IMR-90 (cell line): ENCODE data around the gene PCSK2. TPM values are rescaled to one million over a fixed set of nuclear protein-coding genes. Genes with fewer than 3 reads are reported as not detected.

Experiments used
- ATAC-seq: fragments of 200-7000 bp; cut with Tn5 transposase; 2 replicates; pipeline ENCODE4 v1.9.1; 2020; ENCODE audit warnings: low read depth, mild to moderate bottlenecking, moderate library complexity
- BruUV-seq: library from RNA; stranded (reverse); fragments of 400-500 nt; replicated peaks from 2 replicates; lab custom pipeline; 2021; lab: Mats Ljungman, UMichigan
- CTCF ChIA-PET: fragments of 300-600 bp; formaldehyde crosslinking; extraction: SDS; loops from one replicate; lab custom pipeline; 2021; ENCODE audit warnings: antibody characterized with exemption; lab: Yijun Ruan, JAX
- POLR2A ChIA-PET: fragments of 300-600 bp; sonication (Branson Sonifier 250); formaldehyde crosslinking; loops from one replicate; lab custom pipeline; 2022; ENCODE audit warnings: antibody characterized with exemption; ENCODE audit not compliant: unreplicated experiment; lab: Charles Lee
- DNase-seq: peaks from one replicate; pipeline ENCODE4 v3.0.0; 2013
- H2AFZ ChIP-seq: replicated peaks from 2 replicates; pipeline ENCODE3; 2013; ENCODE audit warnings: low read length, mild to moderate bottlenecking; ENCODE audit not compliant: poor library complexity
- H2AK5ac ChIP-seq: 2 replicates; pipeline ENCODE4 v1.6.1; 2013; ENCODE audit warnings: low read depth, low read length, inconsistent platforms
- H2AK9ac ChIP-seq: replicated peaks from 2 replicates; pipeline ENCODE3; 2013; ENCODE audit warnings: mild to moderate bottlenecking, low read depth, low read length, moderate library complexity; ENCODE audit not compliant: poor library complexity
- H2BK120ac ChIP-seq: 2 replicates; pipeline ENCODE4 v1.6.1; 2013; ENCODE audit warnings: low read depth, low read length, inconsistent platforms
- H2BK15ac ChIP-seq: 3 replicates; pipeline ENCODE4 v1.6.1; 2013; ENCODE audit warnings: low read depth, low read length, inconsistent platforms
- H2BK20ac ChIP-seq: 2 replicates; pipeline ENCODE4 v1.6.1; 2013; ENCODE audit warnings: low read depth, mild to moderate bottlenecking, inconsistent platforms, low read length, moderate library complexity
- H2BK5ac ChIP-seq: 2 replicates; pipeline ENCODE4 v1.6.1; 2013; ENCODE audit warnings: mild to moderate bottlenecking, low read depth, low read length, inconsistent platforms; ENCODE audit not compliant: poor library complexity, severe bottlenecking
- H3K14ac ChIP-seq: replicated peaks from 2 replicates; pipeline ENCODE4 v1.6.1; 2013; ENCODE audit warnings: low read depth, low read length, inconsistent platforms
- H3K18ac ChIP-seq: 2 replicates; pipeline ENCODE4 v1.6.1; 2013; ENCODE audit warnings: low read depth, low read length, control low read depth
- H3K23ac ChIP-seq: 2 replicates; pipeline ENCODE4 v1.6.1; 2013; ENCODE audit warnings: low read depth, low read length, inconsistent platforms
- H3K27ac ChIP-seq: 2 replicates; pipeline ENCODE4 v1.5.1; 2013; ENCODE audit warnings: mild to moderate bottlenecking, control low read depth, low read length; ENCODE audit not compliant: insufficient read depth
- H3K27me3 ChIP-seq: 2 replicates; pipeline ENCODE4 v1.6.1; 2013; ENCODE audit warnings: low read length; ENCODE audit not compliant: control insufficient read depth, insufficient read depth
- H3K36me3 ChIP-seq: 2 replicates; pipeline ENCODE4 v1.6.1; 2013; ENCODE audit warnings: low read length, mixed read lengths; ENCODE audit not compliant: control insufficient read depth, insufficient read depth
- H3K4ac ChIP-seq: 2 replicates; pipeline ENCODE4 v1.6.1; 2013; ENCODE audit warnings: low read depth, low read length, inconsistent platforms
- H3K4me1 ChIP-seq: 2 replicates; pipeline ENCODE4 v1.6.1; 2013; ENCODE audit warnings: low read length, mixed read lengths; ENCODE audit not compliant: control insufficient read depth, insufficient read depth
- H3K4me2 ChIP-seq: 2 replicates; pipeline ENCODE4 v1.6.1; 2013; ENCODE audit warnings: low read depth, mild to moderate bottlenecking, control low read depth, low read length, moderate library complexity
- H3K4me3 ChIP-seq: 2 replicates; pipeline ENCODE4 v1.5.1; 2013; ENCODE audit warnings: low read depth, mild to moderate bottlenecking, control low read depth, low read length, moderate library complexity; ENCODE audit not compliant: insufficient read depth
- H3K56ac ChIP-seq: 2 replicates; pipeline ENCODE4 v1.6.1; 2013; ENCODE audit warnings: low read length, inconsistent platforms; ENCODE audit not compliant: insufficient read depth; ENCODE audit errors: extremely low read depth
- H3K79me1 ChIP-seq, 2 experiments: 2 replicates each; pipeline ENCODE4 v1.6.1; 2013; ENCODE audit warnings: low read length in 2 of 2, inconsistent platforms in 1 of 2, low read depth in 1 of 2
- H3K9ac ChIP-seq: 2 replicates; pipeline ENCODE4 v1.6.1; 2013; ENCODE audit warnings: low read depth, low read length, control low read depth
- H3K9me1 ChIP-seq: 2 replicates; pipeline ENCODE4 v1.6.1; 2013; ENCODE audit warnings: low read length, inconsistent platforms; ENCODE audit not compliant: insufficient read depth
- H3K9me3 ChIP-seq: 2 replicates; pipeline ENCODE4 v1.6.1; 2013; ENCODE audit warnings: low read length; ENCODE audit not compliant: control insufficient read depth, insufficient read depth
- H4K20me1 ChIP-seq: 2 replicates; pipeline ENCODE4 v1.6.1; 2013; ENCODE audit warnings: low read length, inconsistent platforms; ENCODE audit not compliant: insufficient read depth
- H4K5ac ChIP-seq: 2 replicates; pipeline ENCODE4 v1.6.1; 2013; ENCODE audit warnings: mild to moderate bottlenecking, low read depth, low read length, control low read depth
- H4K8ac ChIP-seq, 2 experiments: 2 replicates each; pipeline ENCODE4 v1.6.1; 2013; ENCODE audit warnings: low read depth in 2 of 2, low read length in 2 of 2, control low read depth in 1 of 2, inconsistent platforms in 1 of 2
- H4K91ac ChIP-seq: 2 replicates; pipeline ENCODE4 v1.6.1; 2013; ENCODE audit warnings: low read depth, low read length, inconsistent platforms; ENCODE audit not compliant: insufficient read depth
- BHLHE40 ChIP-seq: fragments of 150-350 bp; IDR thresholded peaks from 2 replicates; pipeline ENCODE4 v1.6.1; 2016; ENCODE audit warnings: mild to moderate bottlenecking, low read depth, low read length
- CEBPB ChIP-seq: IDR thresholded peaks from 2 replicates; pipeline ENCODE4 v1.6.1; 2012; ENCODE audit warnings: low read depth, low read length, improper control_type of control experiment
- CHD1 ChIP-seq: IDR thresholded peaks from 2 replicates; pipeline ENCODE4 v1.6.1; 2012; ENCODE audit warnings: low read depth, low read length, improper control_type of control experiment
- CTCF ChIP-seq: conservative IDR thresholded peaks from 2 replicates; pipeline ENCODE4 v1.5.1; 2012; ENCODE audit warnings: mild to moderate bottlenecking, low read depth, low read length, improper control_type of control experiment
- ELK1 ChIP-seq: fragments of 150-350 bp; IDR thresholded peaks from 2 replicates; pipeline ENCODE4 v1.6.1; 2016; ENCODE audit warnings: low read depth, mild to moderate bottlenecking, low read length, moderate library complexity, borderline replicate concordance
- FOS ChIP-seq: fragments of 150-350 bp; IDR thresholded peaks from 2 replicates; pipeline ENCODE4 v1.6.1; 2016; ENCODE audit warnings: low read depth, low read length
- MAFK ChIP-seq: IDR thresholded peaks from 2 replicates; pipeline ENCODE4 v1.6.1; 2012; ENCODE audit warnings: low read depth, low read length, improper control_type of control experiment
- MAZ ChIP-seq: IDR thresholded peaks from 2 replicates; pipeline ENCODE4 v1.6.1; 2012; ENCODE audit warnings: low read depth, mild to moderate bottlenecking, low read length, improper control_type of control experiment, moderate library complexity, borderline replicate concordance
- MXI1 ChIP-seq: IDR thresholded peaks from 2 replicates; pipeline ENCODE4 v1.6.1; 2012; ENCODE audit warnings: low read depth, mild to moderate bottlenecking, low read length, moderate library complexity, borderline replicate concordance
- NFE2L2 ChIP-seq: fragments of 150-350 bp; IDR thresholded peaks from 2 replicates; pipeline ENCODE4 v1.6.1; 2016; ENCODE audit warnings: low read depth, mild to moderate bottlenecking, low read length
- POLR2A ChIP-seq: IDR thresholded peaks from 2 replicates; pipeline ENCODE4 v1.6.1; 2012; ENCODE audit warnings: mild to moderate bottlenecking, low read depth, low read length
- RAD21 ChIP-seq: IDR thresholded peaks from 2 replicates; pipeline ENCODE4 v1.6.1; 2012; ENCODE audit warnings: low read length, improper control_type of control experiment
- RCOR1 ChIP-seq: IDR thresholded peaks from 2 replicates; pipeline ENCODE4 v1.6.1; 2012; ENCODE audit warnings: mild to moderate bottlenecking, low read length, improper control_type of control experiment; ENCODE audit not compliant: insufficient replicate concordance
- RFX5 ChIP-seq: IDR thresholded peaks from 2 replicates; pipeline ENCODE4 v1.8.0; 2012; ENCODE audit warnings: low read depth, mild to moderate bottlenecking, low read length, moderate library complexity
- SMC3 ChIP-seq: fragments of 150-350 bp; IDR thresholded peaks from 2 replicates; pipeline ENCODE4 v1.6.1; 2016; ENCODE audit warnings: low read depth, mild to moderate bottlenecking, antibody characterized with exemption, low read length, moderate library complexity
- USF2 ChIP-seq: fragments of 150-350 bp; IDR thresholded peaks from 2 replicates; pipeline ENCODE4 v1.6.1; 2017; ENCODE audit warnings: mild to moderate bottlenecking, antibody characterized with exemption, low read length, low read depth
- dilution Hi-C: fragments of 300-500 bp; cut with HindIII; formaldehyde crosslinking; loops from one replicate; pipeline ENCODE4 v1.14.3; 2018; ENCODE audit warnings: low sequenced_read_pairs; ENCODE audit not compliant: unreplicated experiment
- in situ Hi-C: fragments of 300-500 bp; cut with MboI; formaldehyde crosslinking; loops from 3 replicates; pipeline ENCODE4 v1.14.3; 2019; ENCODE audit warnings: low sequenced_read_pairs, inconsistent platforms, mixed read lengths
- intact Hi-C: fragments of 100-400 bp; cut with micrococcal nuclease; formaldehyde crosslinking; loops from 2 replicates; pipeline ENCODE4 v1.10.0; 2022
- polyA plus RNA-seq, 3 experiments: library from polyadenylated mRNA; depleted of rRNA; stranded (reverse); fragments of >200 nt; gene quantifications; 2 replicates each; pipeline ENCODE4 v1.2.3, GENCODE V29; 2012; ENCODE audit warnings: low replicate concordance in 1 of 3
- total RNA-seq: library from RNA; depleted of rRNA; stranded (reverse); fragments of >200 nt; gene quantifications from 2 replicates; pipeline ENCODE4 v1.2.3, GENCODE V29; 2012

The PCSK2 gene
- total and polyA plus RNA-seq, 2 of the 4 experiments (the other 2 are of a cell fraction): not detected

- H3K9me3 ChIP-seq: no peaks in the 10 kb centered on the region
- ATAC-seq: no peak
- no TSS peak for BruUV-seq
- intact Hi-C loops (no loop called here), dilution Hi-C loops (no loop called here), in situ Hi-C loops (no loop called here)
- H2BK120ac ChIP-seq: no peak overlapping the region
- no peak overlapping the region for H4K8ac ChIP-seq
- no peak overlapping the region for H2BK5ac ChIP-seq
- ChIA-PET POLR2A (no interaction called here), CTCF (interaction anchor here (0.8 kb wide), 1 partner anchor 30 kb away, joined by 3 read pairs; no protein-coding TSS in a partner anchor)
- no peak overlapping the region for H3K56ac ChIP-seq
- no peak overlapping the region for H2AK5ac ChIP-seq
- H4K20me1 ChIP-seq: no peaks in the 10 kb centered on the region
- no peak overlapping the region for H3K18ac ChIP-seq
- H2BK15ac ChIP-seq: no peak overlapping the region
- no peak overlapping the region for H4K5ac ChIP-seq
- H4K91ac ChIP-seq: no peak overlapping the region
- H3K14ac ChIP-seq: no peak overlapping the region
- no peak for TF ChIP-seq BHLHE40
- no peak for TF ChIP-seq RFX5
- TF ChIP-seq MAZ: no peak
- no peak for TF ChIP-seq SMC3
- no peak for TF ChIP-seq NFE2L2
- TF ChIP-seq RAD21: no peak
- no peak for TF ChIP-seq POLR2A
- no peak for TF ChIP-seq CEBPB
- TF ChIP-seq MAFK: no peak
- TF ChIP-seq CTCF: no peak
- TF ChIP-seq MXI1: no peak
- TF ChIP-seq USF2: no peak
- no peak for TF ChIP-seq CHD1
- no peak for TF ChIP-seq ELK1
- TF ChIP-seq FOS: no peak
- no peak for TF ChIP-seq RCOR1
- H3K9me1 ChIP-seq: no peaks in the 10 kb centered on the region
- H2AK9ac ChIP-seq: no peak overlapping the region
- no peak overlapping the region for H3K27ac ChIP-seq
- no peaks in the 10 kb centered on the region for H3K4me1 ChIP-seq
- H3K4me3 ChIP-seq: no peak overlapping the region
- H3K23ac ChIP-seq: no peak overlapping the region
- H3K4ac ChIP-seq: no peak overlapping the region
- H3K79me1 ChIP-seq: no peaks in the 10 kb centered on the region
- no peak overlapping the region for H3K4me2 ChIP-seq
- no peak for DNase-seq
- H3K9ac ChIP-seq: no peak overlapping the region
- no peak overlapping the region for H2AFZ ChIP-seq
- H3K36me3 ChIP-seq: no peaks in the 10 kb centered on the region
- H3K27me3 ChIP-seq: no peaks in the 10 kb centered on the region
- no peak overlapping the region for H2BK20ac ChIP-seq
Observed at GRCh38 chr20:17298171-17298570, 71.3 kb downstream of the PCSK2 start.
